ENCODE results near the gene TSPAN14. TPM values are rescaled to one million over a fixed set of nuclear protein-coding genes. Genes with fewer than 3 reads are reported as not detected.

The TSPAN14 gene
- polyA plus RNA-seq, 1 donor (not counting 4 experiments of a cell fraction or from before 2014, with no cell fraction given) = 71.1 TPM

GRCh38 chr10:80454513-80455460 is 677 bp downstream of the TSPAN14 start:
- H3K79me2 ChIP-seq (ENCODE audit: control insufficient read depth, insufficient read depth, low read length) = peaks cover 55% of the 10 kb centered on the region
- peaks cover 51% of the 10 kb centered on the region for H3K4me1 ChIP-seq (ENCODE audit: control insufficient read depth, extremely low read depth, insufficient read depth, low read length)

GRCh38 chr10:80455461-80456349 is 1.6 kb downstream of the TSPAN14 start:
- peaks cover 2% of the 10 kb centered on the region for H3K9me3 ChIP-seq (ENCODE audit: control insufficient read depth, low read depth, low read length)
- no peaks in the 10 kb centered on the region for H3K9me1 ChIP-seq (ENCODE audit: control insufficient read depth, extremely low read depth, insufficient read depth, low read length)
- peak overlapping the region; percentile 81 to 90 (median 84) for H3K4me3 ChIP-seq (ENCODE audit: control insufficient read depth in 2 of 3, extremely low read depth in 1 of 3, insufficient read depth in 2 of 3, low read depth in 1 of 3, low read length in 3 of 3)
- H2AFZ ChIP-seq (ENCODE audit: control insufficient read depth, low read length) = no peak overlapping the region
- peaks cover 8% of the 10 kb centered on the region for H4K20me1 ChIP-seq (ENCODE audit: control insufficient read depth, extremely low read depth, insufficient read depth, low read length)
- FAIRE-seq (no peak), DNase-seq (ENCODE audit: low read depth, low spot score) (no peak)
- TF ChIP-seq EZH2 (IDR thresholded peaks at IDR 0.05; ENCODE audit: low read length) (no peak), CTCF (optimal IDR thresholded peaks at IDR 0.05 in 1 of 3, IDR thresholded peaks at IDR 0.05 in 1 of 3, conservative IDR thresholded peaks at IDR 0.05 in 1 of 3; ENCODE audit: extremely low read depth in 1 of 3, insufficient read depth in 2 of 3, low read length in 3 of 3) (no peak)
- H3K9ac ChIP-seq (ENCODE audit: control insufficient read depth, extremely low read depth, insufficient read depth, low read length) = peak overlapping the region; percentile 93
- no peaks in the 10 kb centered on the region for H3K27me3 ChIP-seq (ENCODE audit: control insufficient read depth, extremely low read depth, insufficient read depth, low read length)
- H3K4me2 ChIP-seq (ENCODE audit: control insufficient read depth, extremely low read depth, insufficient read depth, low read depth, low read length) = peak overlapping the region; percentile 98
- peaks cover 60% of the 10 kb centered on the region for H3K4me1 ChIP-seq (ENCODE audit: control insufficient read depth, extremely low read depth, insufficient read depth, low read length)
- peaks cover 0 to 2% of the 10 kb centered on the region in 2 experiments for H3K36me3 ChIP-seq (ENCODE audit: control insufficient read depth in 2 of 2, extremely low read depth in 1 of 2, insufficient read depth in 2 of 2, low read length in 2 of 2)
- peaks cover 64% of the 10 kb centered on the region for H3K79me2 ChIP-seq (ENCODE audit: control insufficient read depth, insufficient read depth, low read length)
- dilution Hi-C loops (cut with MboI; ENCODE audit: extremely low pct_ligation_motif_present, low sequenced_read_pairs) = no loop called here
- peak overlapping the region; percentile 79 for H3K27ac ChIP-seq (ENCODE audit: control insufficient read depth, insufficient read depth, low read length)

More at GRCh38 chr10:80454513-80455460, 677 bp downstream of the TSPAN14 start:
- H4K20me1 ChIP-seq (ENCODE audit: control insufficient read depth, extremely low read depth, insufficient read depth, low read length) = peaks cover 5% of the 10 kb centered on the region
- DNase-seq (ENCODE audit: low read depth, low spot score) (no peak), FAIRE-seq (no peak)
- H3K4me2 ChIP-seq (ENCODE audit: control insufficient read depth, extremely low read depth, insufficient read depth, low read depth, low read length) = peak overlapping the region; percentile 98
- peak overlapping the region; percentile 81 to 90 (median 84) for H3K4me3 ChIP-seq (ENCODE audit: control insufficient read depth in 2 of 3, extremely low read depth in 1 of 3, insufficient read depth in 2 of 3, low read depth in 1 of 3, low read length in 3 of 3)
- H3K36me3 ChIP-seq (ENCODE audit: control insufficient read depth in 2 of 2, extremely low read depth in 1 of 2, insufficient read depth in 2 of 2, low read length in 2 of 2) = peaks cover 0 to 2% of the 10 kb centered on the region in 2 experiments
- peak overlapping the region; percentile 93 for H3K9ac ChIP-seq (ENCODE audit: control insufficient read depth, extremely low read depth, insufficient read depth, low read length)
- TF ChIP-seq CTCF (optimal IDR thresholded peaks at IDR 0.05 in 1 of 3, IDR thresholded peaks at IDR 0.05 in 1 of 3, conservative IDR thresholded peaks at IDR 0.05 in 1 of 3; ENCODE audit: extremely low read depth in 1 of 3, insufficient read depth in 2 of 3, low read length in 3 of 3) = no peak
- TF ChIP-seq EZH2 (IDR thresholded peaks at IDR 0.05; ENCODE audit: low read length) = no peak
- no peak overlapping the region for H2AFZ ChIP-seq (ENCODE audit: control insufficient read depth, low read length)
- peak overlapping the region; percentile 79 for H3K27ac ChIP-seq (ENCODE audit: control insufficient read depth, insufficient read depth, low read length)
- H3K9me3 ChIP-seq (ENCODE audit: control insufficient read depth, low read depth, low read length) = peaks cover 2% of the 10 kb centered on the region
- H3K9me1 ChIP-seq (ENCODE audit: control insufficient read depth, extremely low read depth, insufficient read depth, low read length) = no peaks in the 10 kb centered on the region
- dilution Hi-C loops (cut with MboI; ENCODE audit: extremely low pct_ligation_motif_present, low sequenced_read_pairs) = no loop called here
- H3K27me3 ChIP-seq (ENCODE audit: control insufficient read depth, extremely low read depth, insufficient read depth, low read length) = no peaks in the 10 kb centered on the region
